HG03095 (cell line): Measurements from ENCODE around the gene AHI1.
A peak's percentile ranks its signal among the peaks of the same experiment; 100 is the strongest.
"Not testable (repeated sequence)": the region's sequence is repeated elsewhere in the genome, so short reads cannot be mapped to it uniquely, and the experiment has no call there.

Experiments
- ATAC-seq: cut with Tn5 transposase; IDR thresholded peaks from one replicate; pipeline ENCODE4 v1.9.1; 2021; ENCODE audit warnings: moderate library complexity; ENCODE audit not compliant: unreplicated experiment

Gene AHI1

GRCh38 chr6:135506270-135506997, 8.9 kb upstream of the AHI1 start:
- no peak for ATAC-seq

- ATAC-seq, result no peak
These were observed 8.1 kb upstream of the AHI1 start for GRCh38 chr6:135505648-135506047.

GRCh38 chr6:135505222-135505621, 7.7 kb upstream of the AHI1 start:
- no peak for ATAC-seq

- no peak for ATAC-seq
These were observed 7.2 kb upstream of the AHI1 start for GRCh38 chr6:135504734-135505133.

GRCh38 chr6:135503703-135504475, 6.3 kb upstream of the AHI1 start:
- no peak for ATAC-seq

GRCh38 chr6:135499441-135500340, 2.2 kb upstream of the AHI1 start:
- ATAC-seq, result no peak

- peak; percentile 30 for ATAC-seq
These were observed 773 bp upstream of the AHI1 start for GRCh38 chr6:135498185-135498841.

GRCh38 chr6:135496800-135497411, 634 bp downstream of the AHI1 start:
- no peak for ATAC-seq

- ATAC-seq, result no peak
These were observed 4.2 kb downstream of the AHI1 start for GRCh38 chr6:135493218-135493961.

GRCh38 chr6:135490381-135490780, 7.2 kb downstream of the AHI1 start:
- no peak for ATAC-seq

GRCh38 chr6:135488023-135488422, 9.5 kb downstream of the AHI1 start:
- no peak for ATAC-seq

GRCh38 chr6:135483903-135484302, 13.6 kb downstream of the AHI1 start:
- ATAC-seq, result not testable (repeated sequence)

GRCh38 chr6:135481783-135482369, 15.7 kb downstream of the AHI1 start:
- no peak for ATAC-seq

- ATAC-seq, result no peak
These were observed 17.9 kb downstream of the AHI1 start for GRCh38 chr6:135479601-135480000.

- ATAC-seq, result no peak
These were observed 18.9 kb downstream of the AHI1 start for GRCh38 chr6:135478626-135479025.

- ATAC-seq, result no peak
These were observed 22.2 kb downstream of the AHI1 start for GRCh38 chr6:135475292-135475886.

GRCh38 chr6:135474362-135474761, 23.2 kb downstream of the AHI1 start:
- no peak for ATAC-seq

GRCh38 chr6:135465903-135466302, 31.6 kb downstream of the AHI1 start:
- no peak for ATAC-seq

- ATAC-seq, result peak; percentile 74
These were observed 32.2 kb downstream of the AHI1 start for GRCh38 chr6:135465307-135465706.
